SKM-1 treated with dmso at 0.1 percent for 144 hours (cell line): ENCODE data around the gene PABPN1.

Experiments used
- DNase-seq: peaks from one replicate; lab custom pipeline; 2025; ENCODE audit not compliant: unreplicated experiment; lab: John Stamatoyannopoulos, UW

PABPN1 gene

DNA sequence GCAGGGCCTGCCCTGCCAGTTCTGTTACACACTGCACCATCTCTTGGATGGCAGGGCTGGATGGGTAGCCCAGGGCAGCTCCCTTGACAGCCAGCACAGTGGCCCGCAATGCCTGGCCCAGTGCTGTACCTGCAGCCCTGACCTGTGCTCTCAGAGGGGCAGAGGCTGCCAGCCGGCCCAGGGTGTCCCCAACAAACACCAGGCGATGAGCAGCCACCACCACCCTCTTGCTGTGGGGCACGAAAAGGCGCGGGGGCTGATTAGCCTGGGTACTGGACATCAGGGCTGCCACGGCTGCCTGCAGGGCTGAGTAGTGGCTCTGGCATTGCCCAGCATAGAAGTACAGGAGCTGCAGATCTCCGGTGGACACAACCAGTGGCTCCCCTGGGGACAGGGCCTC lies 36.0 kb downstream of the PABPN1 start:
- no peak for DNase-seq

GRCh38 chr14:23358042-23358441 lies 36.8 kb downstream of the PABPN1 start:
- DNase-seq, result no peak

DNA sequence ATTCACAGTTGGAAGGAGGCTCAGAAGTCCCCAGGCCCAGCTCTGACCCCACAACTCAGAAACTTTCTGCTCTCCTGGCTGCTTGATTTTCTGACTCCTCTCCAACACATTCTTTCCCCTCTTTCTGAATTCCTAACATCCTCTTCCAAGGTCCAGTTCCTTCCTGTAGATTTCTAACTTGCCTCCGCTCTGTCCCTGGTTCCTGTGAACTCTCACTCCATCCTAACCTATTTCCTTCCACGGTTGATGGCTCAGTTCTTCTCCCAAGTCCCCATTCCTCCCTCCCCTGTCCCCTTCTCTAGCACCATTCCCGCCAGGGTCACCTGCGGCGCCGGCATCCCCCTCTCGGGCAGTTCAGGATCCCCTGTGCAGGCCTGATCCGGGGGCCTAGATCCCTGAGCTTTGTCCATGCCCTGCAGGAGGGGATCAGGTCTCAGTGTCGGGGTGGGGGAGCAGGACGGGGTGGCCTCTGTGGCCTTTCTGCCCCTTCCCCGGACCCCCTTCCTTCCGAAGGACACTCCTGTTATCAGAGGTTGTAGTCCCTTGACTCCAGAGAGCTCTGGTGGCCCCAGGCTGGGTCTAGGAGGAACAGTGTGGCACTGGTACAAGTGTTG lies 37.4 kb downstream of the PABPN1 start:
- DNase-seq, result no peak

DNA sequence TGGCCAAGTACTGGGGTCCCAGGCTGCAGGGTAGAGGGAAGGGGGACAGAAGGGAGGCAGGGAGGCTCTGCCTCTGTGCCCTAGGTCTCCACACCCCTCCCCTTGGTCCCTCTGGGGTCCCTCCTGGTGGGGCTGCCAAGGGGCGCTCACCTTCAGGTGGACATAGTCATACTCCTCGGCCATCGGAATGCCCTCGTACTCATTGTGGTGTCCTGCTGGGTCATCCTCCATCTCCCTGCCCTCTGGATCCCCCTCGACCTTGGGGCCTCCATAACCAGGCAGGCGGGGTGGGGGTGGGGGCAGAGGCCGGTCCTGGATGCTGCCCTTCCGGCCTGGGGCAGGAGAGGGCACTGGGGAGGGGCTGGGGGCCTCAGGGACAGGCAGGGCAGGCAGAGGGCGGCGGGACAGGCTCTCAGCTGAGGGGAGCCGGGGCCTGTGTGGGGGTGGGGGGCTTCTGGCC lies 37.9 kb downstream of the PABPN1 start:
- no peak for DNase-seq

GRCh38 chr14:23359722-23360447 lies 38.6 kb downstream of the PABPN1 start:
- DNase-seq, result no peak

- no peak for DNase-seq
Observed at GRCh38 chr14:23360496-23360895, 39.2 kb downstream of the PABPN1 start.

GRCh38 chr14:23361320-23361719 lies 40.1 kb downstream of the PABPN1 start:
- no peak for DNase-seq

GRCh38 chr14:23361763-23362162 lies 40.5 kb downstream of the PABPN1 start:
- DNase-seq, result no peak

DNA sequence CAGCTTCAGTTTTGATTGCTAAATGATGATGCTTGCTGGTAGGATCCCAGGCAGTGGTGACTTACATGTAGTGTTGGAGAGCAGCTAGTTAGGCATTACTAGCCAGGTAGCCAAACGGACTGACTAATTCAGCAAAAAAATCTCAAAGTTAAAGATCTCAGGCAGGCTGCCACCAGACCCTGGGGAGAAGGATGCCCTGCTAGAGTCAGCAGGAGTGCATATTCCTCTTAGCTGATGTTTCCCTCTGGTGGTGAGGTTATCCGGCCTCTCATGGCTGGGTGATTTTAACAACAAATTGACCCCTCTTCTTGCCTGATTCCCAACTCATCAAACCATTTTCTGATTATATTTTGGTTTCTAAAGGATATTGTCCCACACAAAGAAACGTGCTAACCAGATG lies 40.9 kb downstream of the PABPN1 start:
- DNase-seq, result no peak

DNA sequence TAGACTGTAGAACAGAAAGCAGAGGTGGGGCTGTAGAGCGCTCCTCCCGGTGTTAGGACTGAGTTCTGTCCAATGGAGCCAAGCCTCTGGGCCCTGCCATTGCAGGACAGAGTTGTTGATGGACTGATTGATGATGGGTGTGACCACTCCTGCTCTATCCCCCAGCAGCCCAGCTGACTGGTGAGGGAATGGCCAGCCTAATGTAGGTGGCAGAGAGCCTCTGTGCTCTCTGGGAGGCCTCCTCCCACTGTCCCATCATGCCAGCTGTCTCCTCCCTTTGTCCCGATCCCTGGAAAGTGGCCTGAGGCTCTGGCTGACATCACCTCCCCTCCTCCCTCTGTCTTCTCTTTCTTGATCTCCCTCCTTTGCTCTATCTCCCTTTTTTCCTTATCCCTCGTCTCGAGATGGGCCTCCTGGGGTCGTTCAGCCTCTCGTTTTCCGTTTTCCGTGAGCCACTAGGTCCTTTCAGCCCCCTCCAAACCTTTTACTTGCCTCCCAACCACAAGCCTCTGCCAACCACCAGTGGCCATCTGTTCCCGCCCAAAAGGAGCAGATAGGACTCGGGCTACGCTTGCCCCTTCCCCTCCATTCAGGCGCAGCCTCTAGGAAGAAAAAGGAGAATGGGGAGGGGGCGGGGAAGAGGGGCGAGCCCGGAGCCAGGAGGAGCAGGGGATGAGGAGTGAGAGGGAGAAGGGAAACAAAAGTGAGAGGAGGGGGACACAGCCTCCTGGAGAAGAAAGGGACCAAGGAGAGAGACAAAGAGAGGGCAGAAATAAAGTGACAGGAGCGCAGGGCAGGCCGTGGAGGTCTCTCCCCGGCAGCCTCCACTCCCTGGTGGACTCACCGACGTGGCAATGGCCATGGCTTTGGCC lies 43.1 kb downstream of the PABPN1 start:
- no peak for DNase-seq

GRCh38 chr14:23365036-23365731 lies 43.9 kb downstream of the PABPN1 start, which contains the start of gene EFS:
EFS (minus strand) TSS chr14:23365172; CDS start chr14:23365025, 147 bp downstream.
- DNase-seq, result no peak

DNA sequence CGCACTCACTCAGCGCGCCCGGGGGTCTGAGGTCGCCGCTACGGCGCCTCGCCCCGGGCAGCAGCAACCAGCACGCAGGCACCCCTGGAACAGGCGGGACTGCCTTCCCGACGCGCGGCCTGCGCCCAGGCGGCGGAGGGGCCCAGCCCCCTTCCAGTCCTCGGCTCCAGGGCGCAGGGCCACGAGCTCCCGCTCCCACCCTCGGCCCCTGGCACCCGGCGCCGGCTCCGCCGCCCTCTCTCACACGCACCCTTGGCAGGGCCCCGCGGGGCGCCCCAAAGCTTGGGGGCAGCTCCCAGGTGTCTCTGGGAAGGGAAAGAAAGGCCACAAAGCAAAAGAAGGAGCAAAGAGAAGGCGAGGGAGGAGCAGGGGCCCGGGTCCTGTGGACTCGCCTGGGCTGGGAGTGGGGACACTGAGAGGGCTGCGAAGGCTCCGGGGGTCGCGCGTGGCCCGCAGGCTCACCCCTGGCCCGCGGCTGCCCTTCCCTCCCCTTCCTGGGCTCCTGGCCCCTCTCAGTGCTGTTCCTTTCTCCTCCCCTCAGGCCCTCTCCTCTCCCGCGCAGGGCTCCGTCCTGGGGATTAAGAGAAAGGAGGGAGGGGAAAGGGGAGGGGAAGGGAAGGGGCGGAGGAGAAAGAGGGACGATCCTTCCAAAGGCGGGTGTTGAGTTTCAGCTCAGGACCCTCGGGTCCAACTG lies 44.6 kb downstream of the PABPN1 start:
- no peak for DNase-seq

DNA sequence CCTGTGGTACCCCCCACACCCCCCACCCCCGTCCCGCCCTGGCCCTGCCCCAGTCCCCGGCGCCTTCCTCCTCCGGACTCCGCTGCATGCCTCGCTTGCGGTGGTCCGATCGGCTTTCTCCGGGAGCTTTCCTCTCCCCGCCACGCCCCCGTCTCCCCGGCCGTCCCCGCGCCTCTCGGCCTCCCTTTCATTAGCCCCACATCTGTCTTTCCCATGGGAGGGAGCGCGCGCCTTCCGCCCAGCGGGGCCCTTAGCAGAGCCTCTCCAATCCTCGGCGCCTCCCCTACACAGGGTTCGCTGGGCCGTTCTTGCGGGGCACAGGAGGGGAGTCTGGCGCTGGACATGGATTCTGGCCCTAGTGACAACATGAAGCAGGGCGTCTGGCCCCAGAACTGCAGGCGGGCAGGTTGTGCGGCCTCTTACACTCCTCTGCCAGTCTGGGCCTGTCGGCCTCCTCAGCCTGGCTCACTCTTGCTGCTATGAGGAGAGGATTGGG lies 45.2 kb downstream of the PABPN1 start:
- no peak for DNase-seq

- no peak for DNase-seq
Observed at GRCh38 chr14:23370221-23370620, 49.0 kb downstream of the PABPN1 start.

GRCh38 chr14:23371865-23372264 lies 50.6 kb downstream of the PABPN1 start:
- no peak for DNase-seq

GRCh38 chr14:23372509-23372908 lies 51.3 kb downstream of the PABPN1 start, which contains the start of gene IL25:
IL25 (plus strand) TSS chr14:23372809.
- no peak for DNase-seq

DNA sequence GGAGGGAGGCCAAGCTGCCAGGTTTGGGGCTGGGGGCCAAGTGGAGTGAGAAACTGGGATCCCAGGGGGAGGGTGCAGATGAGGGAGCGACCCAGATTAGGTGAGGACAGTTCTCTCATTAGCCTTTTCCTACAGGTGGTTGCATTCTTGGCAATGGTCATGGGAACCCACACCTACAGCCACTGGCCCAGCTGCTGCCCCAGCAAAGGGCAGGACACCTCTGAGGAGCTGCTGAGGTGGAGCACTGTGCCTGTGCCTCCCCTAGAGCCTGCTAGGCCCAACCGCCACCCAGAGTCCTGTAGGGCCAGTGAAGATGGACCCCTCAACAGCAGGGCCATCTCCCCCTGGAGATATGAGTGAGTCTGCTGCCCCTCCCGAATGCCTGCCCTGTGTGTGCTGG lies 51.8 kb downstream of the PABPN1 start:
- no peak for DNase-seq
